HL-60 (cell line): ENCODE data around the gene DOP1B.

ENCODE experiments used
- DNase-seq, 2 experiments: peaks; one replicate each; pipeline ENCODE4 v3.0.0-alpha.2; 2010 to 2020; ENCODE audit warnings: low read depth in 1 of 2, low spot score in 1 of 2
- H3K27ac ChIP-seq: fragments of 250-450 bp; sonication (Bioruptor Pico); replicated peaks from 2 replicates; pipeline ENCODE4 v1.5.1; 2020; ENCODE audit warnings: mild to moderate bottlenecking, moderate library complexity
- H3K27me3 ChIP-seq: fragments of 250-450 bp; sonication (Bioruptor Pico); 2 replicates; pipeline ENCODE4 v1.5.1; 2021; ENCODE audit warnings: mild to moderate bottlenecking, moderate library complexity; ENCODE audit not compliant: insufficient read depth, poor library complexity, severe bottlenecking
- H3K4me3 ChIP-seq: replicated peaks from 2 replicates; pipeline ENCODE4 v1.5.1; 2011; ENCODE audit warnings: mild to moderate bottlenecking, control low read depth, low read length; ENCODE audit not compliant: insufficient read depth
- GABPA ChIP-seq: IDR thresholded peaks from 2 replicates; pipeline ENCODE4 v1.6.1; 2012; ENCODE audit warnings: low read depth
- POLR2AphosphoS5 ChIP-seq: IDR thresholded peaks from 2 replicates; pipeline ENCODE4 v1.6.1; 2012; ENCODE audit warnings: low read depth
- SPI1 ChIP-seq: IDR thresholded peaks from 2 replicates; pipeline ENCODE4 v1.6.1; 2012; ENCODE audit warnings: low read depth, mild to moderate bottlenecking, borderline replicate concordance
- TF ChIP-seq, protein P1 (sequence below): IDR thresholded peaks from one replicate; pipeline ENCODE4 v1.5.1; 2011; ENCODE audit warnings: low read length, control low read depth, inconsistent platforms; ENCODE audit not compliant: insufficient read depth
- TF ChIP-seq, protein P2 (sequence below): IDR thresholded peaks from 2 replicates; pipeline ENCODE4 v1.6.1; 2012; ENCODE audit warnings: low read depth; ENCODE audit not compliant: insufficient replicate concordance

DOP1B gene

GRCh38 chr21:36125512-36126207, 31.0 kb upstream of the DOP1B start:
- no peak overlapping the region for H3K4me3 ChIP-seq
- peak in 1 of 2 experiments; percentile 48 for DNase-seq
- TF ChIP-seq, protein P1, sequence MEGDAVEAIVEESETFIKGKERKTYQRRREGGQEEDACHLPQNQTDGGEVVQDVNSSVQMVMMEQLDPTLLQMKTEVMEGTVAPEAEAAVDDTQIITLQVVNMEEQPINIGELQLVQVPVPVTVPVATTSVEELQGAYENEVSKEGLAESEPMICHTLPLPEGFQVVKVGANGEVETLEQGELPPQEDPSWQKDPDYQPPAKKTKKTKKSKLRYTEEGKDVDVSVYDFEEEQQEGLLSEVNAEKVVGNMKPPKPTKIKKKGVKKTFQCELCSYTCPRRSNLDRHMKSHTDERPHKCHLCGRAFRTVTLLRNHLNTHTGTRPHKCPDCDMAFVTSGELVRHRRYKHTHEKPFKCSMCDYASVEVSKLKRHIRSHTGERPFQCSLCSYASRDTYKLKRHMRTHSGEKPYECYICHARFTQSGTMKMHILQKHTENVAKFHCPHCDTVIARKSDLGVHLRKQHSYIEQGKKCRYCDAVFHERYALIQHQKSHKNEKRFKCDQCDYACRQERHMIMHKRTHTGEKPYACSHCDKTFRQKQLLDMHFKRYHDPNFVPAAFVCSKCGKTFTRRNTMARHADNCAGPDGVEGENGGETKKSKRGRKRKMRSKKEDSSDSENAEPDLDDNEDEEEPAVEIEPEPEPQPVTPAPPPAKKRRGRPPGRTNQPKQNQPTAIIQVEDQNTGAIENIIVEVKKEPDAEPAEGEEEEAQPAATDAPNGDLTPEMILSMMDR, result peak; percentile 99
- no peak for TF ChIP-seq SPI1
- no peak overlapping the region for H3K27ac ChIP-seq
- H3K27me3 ChIP-seq, result no peaks in the 10 kb centered on the region

DNA sequence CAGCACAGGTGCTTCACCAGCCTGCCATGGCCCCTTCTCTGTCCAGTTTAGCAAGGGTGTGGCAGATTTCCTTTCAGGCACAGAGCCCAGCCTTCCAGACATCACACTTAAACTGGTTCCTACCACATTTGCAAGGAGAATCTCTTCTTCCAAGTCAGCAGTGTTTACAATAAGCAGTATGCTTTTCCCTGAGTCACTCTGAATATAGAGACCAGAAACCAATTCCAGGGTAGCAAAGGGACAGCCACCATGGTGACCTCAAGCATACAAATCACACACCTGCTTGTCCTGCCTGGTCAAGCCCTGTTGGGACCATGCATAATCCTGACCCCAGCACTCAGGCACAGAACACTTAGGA, 30.4 kb upstream of the DOP1B start:
- no peak overlapping the region for H3K27ac ChIP-seq
- TF ChIP-seq, protein P1, result no peak
- TF ChIP-seq POLR2AphosphoS5 (no peak), GABPA (no peak), SPI1 (no peak)
- TF ChIP-seq, protein P2, sequence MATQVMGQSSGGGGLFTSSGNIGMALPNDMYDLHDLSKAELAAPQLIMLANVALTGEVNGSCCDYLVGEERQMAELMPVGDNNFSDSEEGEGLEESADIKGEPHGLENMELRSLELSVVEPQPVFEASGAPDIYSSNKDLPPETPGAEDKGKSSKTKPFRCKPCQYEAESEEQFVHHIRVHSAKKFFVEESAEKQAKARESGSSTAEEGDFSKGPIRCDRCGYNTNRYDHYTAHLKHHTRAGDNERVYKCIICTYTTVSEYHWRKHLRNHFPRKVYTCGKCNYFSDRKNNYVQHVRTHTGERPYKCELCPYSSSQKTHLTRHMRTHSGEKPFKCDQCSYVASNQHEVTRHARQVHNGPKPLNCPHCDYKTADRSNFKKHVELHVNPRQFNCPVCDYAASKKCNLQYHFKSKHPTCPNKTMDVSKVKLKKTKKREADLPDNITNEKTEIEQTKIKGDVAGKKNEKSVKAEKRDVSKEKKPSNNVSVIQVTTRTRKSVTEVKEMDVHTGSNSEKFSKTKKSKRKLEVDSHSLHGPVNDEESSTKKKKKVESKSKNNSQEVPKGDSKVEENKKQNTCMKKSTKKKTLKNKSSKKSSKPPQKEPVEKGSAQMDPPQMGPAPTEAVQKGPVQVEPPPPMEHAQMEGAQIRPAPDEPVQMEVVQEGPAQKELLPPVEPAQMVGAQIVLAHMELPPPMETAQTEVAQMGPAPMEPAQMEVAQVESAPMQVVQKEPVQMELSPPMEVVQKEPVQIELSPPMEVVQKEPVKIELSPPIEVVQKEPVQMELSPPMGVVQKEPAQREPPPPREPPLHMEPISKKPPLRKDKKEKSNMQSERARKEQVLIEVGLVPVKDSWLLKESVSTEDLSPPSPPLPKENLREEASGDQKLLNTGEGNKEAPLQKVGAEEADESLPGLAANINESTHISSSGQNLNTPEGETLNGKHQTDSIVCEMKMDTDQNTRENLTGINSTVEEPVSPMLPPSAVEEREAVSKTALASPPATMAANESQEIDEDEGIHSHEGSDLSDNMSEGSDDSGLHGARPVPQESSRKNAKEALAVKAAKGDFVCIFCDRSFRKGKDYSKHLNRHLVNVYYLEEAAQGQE, result no peak

DNA sequence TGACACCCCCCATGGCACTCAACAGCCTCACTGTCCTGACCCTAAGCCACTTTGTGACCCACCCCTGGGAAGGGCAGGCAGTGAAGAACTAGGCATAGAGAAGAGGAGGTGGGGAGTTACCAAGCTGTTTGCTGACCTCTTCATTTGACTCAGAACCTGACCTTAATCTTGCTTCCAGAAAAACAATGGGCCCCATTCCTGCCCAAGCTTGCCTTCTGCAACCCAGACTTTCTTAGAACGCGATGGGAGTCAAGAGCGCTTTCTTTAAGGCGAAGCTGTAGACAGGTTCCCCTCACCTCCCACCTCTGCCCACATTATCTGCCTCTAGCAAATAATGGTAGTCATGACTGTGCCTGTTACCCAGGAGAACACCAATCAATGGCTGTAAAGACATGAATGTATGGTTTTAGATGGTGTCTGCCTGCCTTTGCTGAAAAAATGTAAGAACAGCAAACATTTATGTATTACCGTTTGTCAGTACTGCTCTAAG, 30.0 kb upstream of the DOP1B start:
- DNase-seq, result no peak
- Histone ChIP-seq H3K27ac (no peak overlapping the region), H3K27me3 (no peaks in the 10 kb centered on the region), H3K4me3 (no peak overlapping the region)
- TF ChIP-seq GABPA (no peak), POLR2AphosphoS5 (no peak), SPI1 (no peak)
- TF ChIP-seq, protein P2, result no peak
- TF ChIP-seq, protein P1, result no peak

More for the DNA sequence above, 30.4 kb upstream of the DOP1B start:
- DNase-seq, result no peak
- H3K4me3 ChIP-seq, result no peak overlapping the region
- no peaks in the 10 kb centered on the region for H3K27me3 ChIP-seq
